IMR-90 (cell line): Measurements from ENCODE around the gene CXCL6. TPM values are rescaled to one million over a fixed set of nuclear protein-coding genes. Genes with fewer than 3 reads are reported as not detected.
A peak's percentile ranks its signal among the peaks of the same experiment; 100 is the strongest.

ENCODE experiments used
- ATAC-seq: fragments of 200-7000 bp; cut with Tn5 transposase; 2 replicates; pipeline ENCODE4 v1.9.1; 2020; ENCODE audit warnings: low read depth, mild to moderate bottlenecking, moderate library complexity
- BruUV-seq: library from RNA; stranded (reverse); fragments of 400-500 nt; replicated peaks from 2 replicates; lab custom pipeline; 2021; lab: Mats Ljungman, UMichigan
- CTCF ChIA-PET: fragments of 300-600 bp; formaldehyde crosslinking; extraction: SDS; loops from one replicate; lab custom pipeline; 2021; ENCODE audit warnings: antibody characterized with exemption; lab: Yijun Ruan, JAX
- POLR2A ChIA-PET: fragments of 300-600 bp; sonication (Branson Sonifier 250); formaldehyde crosslinking; loops from one replicate; lab custom pipeline; 2022; ENCODE audit warnings: antibody characterized with exemption; ENCODE audit not compliant: unreplicated experiment; lab: Charles Lee
- DNase-seq: peaks from one replicate; pipeline ENCODE4 v3.0.0; 2013
- H2AFZ ChIP-seq: replicated peaks from 2 replicates; pipeline ENCODE3; 2013; ENCODE audit warnings: low read length, mild to moderate bottlenecking; ENCODE audit not compliant: poor library complexity
- H2AK5ac ChIP-seq: 2 replicates; pipeline ENCODE4 v1.6.1; 2013; ENCODE audit warnings: low read depth, low read length, inconsistent platforms
- H2AK9ac ChIP-seq: replicated peaks from 2 replicates; pipeline ENCODE3; 2013; ENCODE audit warnings: mild to moderate bottlenecking, low read depth, low read length, moderate library complexity; ENCODE audit not compliant: poor library complexity
- H2BK120ac ChIP-seq: 2 replicates; pipeline ENCODE4 v1.6.1; 2013; ENCODE audit warnings: low read depth, low read length, inconsistent platforms
- H2BK15ac ChIP-seq: 3 replicates; pipeline ENCODE4 v1.6.1; 2013; ENCODE audit warnings: low read depth, low read length, inconsistent platforms
- H2BK20ac ChIP-seq: 2 replicates; pipeline ENCODE4 v1.6.1; 2013; ENCODE audit warnings: low read depth, mild to moderate bottlenecking, inconsistent platforms, low read length, moderate library complexity
- H2BK5ac ChIP-seq: 2 replicates; pipeline ENCODE4 v1.6.1; 2013; ENCODE audit warnings: mild to moderate bottlenecking, low read depth, low read length, inconsistent platforms; ENCODE audit not compliant: poor library complexity, severe bottlenecking
- H3K14ac ChIP-seq: replicated peaks from 2 replicates; pipeline ENCODE4 v1.6.1; 2013; ENCODE audit warnings: low read depth, low read length, inconsistent platforms
- H3K18ac ChIP-seq: 2 replicates; pipeline ENCODE4 v1.6.1; 2013; ENCODE audit warnings: low read depth, low read length, control low read depth
- H3K23ac ChIP-seq: 2 replicates; pipeline ENCODE4 v1.6.1; 2013; ENCODE audit warnings: low read depth, low read length, inconsistent platforms
- H3K27ac ChIP-seq: 2 replicates; pipeline ENCODE4 v1.5.1; 2013; ENCODE audit warnings: mild to moderate bottlenecking, control low read depth, low read length; ENCODE audit not compliant: insufficient read depth
- H3K27me3 ChIP-seq: 2 replicates; pipeline ENCODE4 v1.6.1; 2013; ENCODE audit warnings: low read length; ENCODE audit not compliant: control insufficient read depth, insufficient read depth
- H3K36me3 ChIP-seq: 2 replicates; pipeline ENCODE4 v1.6.1; 2013; ENCODE audit warnings: low read length, mixed read lengths; ENCODE audit not compliant: control insufficient read depth, insufficient read depth
- H3K4ac ChIP-seq: 2 replicates; pipeline ENCODE4 v1.6.1; 2013; ENCODE audit warnings: low read depth, low read length, inconsistent platforms
- H3K4me1 ChIP-seq: 2 replicates; pipeline ENCODE4 v1.6.1; 2013; ENCODE audit warnings: low read length, mixed read lengths; ENCODE audit not compliant: control insufficient read depth, insufficient read depth
- H3K4me2 ChIP-seq: 2 replicates; pipeline ENCODE4 v1.6.1; 2013; ENCODE audit warnings: low read depth, mild to moderate bottlenecking, control low read depth, low read length, moderate library complexity
- H3K4me3 ChIP-seq: 2 replicates; pipeline ENCODE4 v1.5.1; 2013; ENCODE audit warnings: low read depth, mild to moderate bottlenecking, control low read depth, low read length, moderate library complexity; ENCODE audit not compliant: insufficient read depth
- H3K56ac ChIP-seq: 2 replicates; pipeline ENCODE4 v1.6.1; 2013; ENCODE audit warnings: low read length, inconsistent platforms; ENCODE audit not compliant: insufficient read depth; ENCODE audit errors: extremely low read depth
- H3K79me1 ChIP-seq, 2 experiments: 2 replicates each; pipeline ENCODE4 v1.6.1; 2013; ENCODE audit warnings: low read length in 2 of 2, inconsistent platforms in 1 of 2, low read depth in 1 of 2
- H3K9ac ChIP-seq: 2 replicates; pipeline ENCODE4 v1.6.1; 2013; ENCODE audit warnings: low read depth, low read length, control low read depth
- H3K9me1 ChIP-seq: 2 replicates; pipeline ENCODE4 v1.6.1; 2013; ENCODE audit warnings: low read length, inconsistent platforms; ENCODE audit not compliant: insufficient read depth
- H3K9me3 ChIP-seq: 2 replicates; pipeline ENCODE4 v1.6.1; 2013; ENCODE audit warnings: low read length; ENCODE audit not compliant: control insufficient read depth, insufficient read depth
- H4K20me1 ChIP-seq: 2 replicates; pipeline ENCODE4 v1.6.1; 2013; ENCODE audit warnings: low read length, inconsistent platforms; ENCODE audit not compliant: insufficient read depth
- H4K5ac ChIP-seq: 2 replicates; pipeline ENCODE4 v1.6.1; 2013; ENCODE audit warnings: mild to moderate bottlenecking, low read depth, low read length, control low read depth
- H4K8ac ChIP-seq, 2 experiments: 2 replicates each; pipeline ENCODE4 v1.6.1; 2013; ENCODE audit warnings: low read depth in 2 of 2, low read length in 2 of 2, control low read depth in 1 of 2, inconsistent platforms in 1 of 2
- H4K91ac ChIP-seq: 2 replicates; pipeline ENCODE4 v1.6.1; 2013; ENCODE audit warnings: low read depth, low read length, inconsistent platforms; ENCODE audit not compliant: insufficient read depth
- FOS ChIP-seq: fragments of 150-350 bp; IDR thresholded peaks from 2 replicates; pipeline ENCODE4 v1.6.1; 2016; ENCODE audit warnings: low read depth, low read length
- MAFK ChIP-seq: IDR thresholded peaks from 2 replicates; pipeline ENCODE4 v1.6.1; 2012; ENCODE audit warnings: low read depth, low read length, improper control_type of control experiment
- MXI1 ChIP-seq: IDR thresholded peaks from 2 replicates; pipeline ENCODE4 v1.6.1; 2012; ENCODE audit warnings: low read depth, mild to moderate bottlenecking, low read length, moderate library complexity, borderline replicate concordance
- WGBS, 2 experiments: methylation state at CpG; one replicate each; pipeline versions ENCODE4 v1.1.5 to v1.1.7; 2013; ENCODE audit warnings: missing lambda C conversion rate in 2 of 2; ENCODE audit not compliant: insufficient read length in 1 of 2; ENCODE audit errors: extremely low coverage in 2 of 2; 5-methylcytosine and 5-hydroxymethylcytosine counted together
- dilution Hi-C: fragments of 300-500 bp; cut with HindIII; formaldehyde crosslinking; loops from one replicate; pipeline ENCODE4 v1.14.3; 2018; ENCODE audit warnings: low sequenced_read_pairs; ENCODE audit not compliant: unreplicated experiment
- in situ Hi-C: fragments of 300-500 bp; cut with MboI; formaldehyde crosslinking; loops from 3 replicates; pipeline ENCODE4 v1.14.3; 2019; ENCODE audit warnings: low sequenced_read_pairs, inconsistent platforms, mixed read lengths
- intact Hi-C: fragments of 100-400 bp; cut with micrococcal nuclease; formaldehyde crosslinking; loops from 2 replicates; pipeline ENCODE4 v1.10.0; 2022
- polyA plus RNA-seq, 3 experiments: library from polyadenylated mRNA; depleted of rRNA; stranded (reverse); fragments of >200 nt; gene quantifications; 2 replicates each; pipeline ENCODE4 v1.2.3, GENCODE V29; 2012; ENCODE audit warnings: low replicate concordance in 1 of 3
- total RNA-seq: library from RNA; depleted of rRNA; stranded (reverse); fragments of >200 nt; gene quantifications from 2 replicates; pipeline ENCODE4 v1.2.3, GENCODE V29; 2012

CXCL6 gene
- total and polyA plus RNA-seq, 2 of the 4 experiments (the other 2 are of a cell fraction), result not detected

GRCh38 chr4:73816814-73817213 is 19.7 kb upstream of the CXCL6 start:
- Histone ChIP-seq H2AK5ac (no peak overlapping the region), H3K27ac (no peak overlapping the region), H2BK15ac (no peak overlapping the region), H3K79me1 (no peaks in the 10 kb centered on the region), H4K20me1 (no peaks in the 10 kb centered on the region), H3K14ac (no peak overlapping the region), H2BK20ac (no peak overlapping the region), H4K5ac (no peak overlapping the region), H3K27me3 (peaks cover under 1% of the 10 kb centered on the region; the same call in 1 of the 2 replicates), H3K4ac (no peak overlapping the region), H3K4me1 (0 out of 2 replicates have a peak, but pooled peaks cover 1% of the 10 kb centered on the region), H2AFZ (no peak overlapping the region), H3K18ac (no peak overlapping the region), H3K36me3 (no peaks in the 10 kb centered on the region), H2AK9ac (no peak overlapping the region), H3K9ac (no peak overlapping the region), H3K9me3 (no peaks in the 10 kb centered on the region), H3K4me3 (no peak overlapping the region), H2BK120ac (no peak overlapping the region), H2BK5ac (no peak overlapping the region), H3K23ac (no peak overlapping the region), H3K9me1 (no peaks in the 10 kb centered on the region), H4K8ac (no peak overlapping the region), H3K4me2 (no peak overlapping the region), H3K56ac (no peak overlapping the region), H4K91ac (no peak overlapping the region)
- no peak for TF ChIP-seq MXI1
- TF ChIP-seq FOS, result peak; percentile 32; the same call in 1 of the 2 replicates
- TF ChIP-seq MAFK, result peak; percentile 45; the same call in 1 of the 2 replicates
- ChIA-PET CTCF (interaction anchor here (0.7 kb wide), 1 partner anchor 209 kb away, joined by 3 read pairs; no protein-coding TSS in a partner anchor), POLR2A (no interaction called here)
- intact Hi-C loops (loop anchor here (5.0 kb wide), 1 partner anchor 40 kb away; no protein-coding TSS in a partner anchor), dilution Hi-C loops (no loop called here), in situ Hi-C loops (no loop called here)
- ATAC-seq, result peak; percentile 97
- 0% methylated on average over 1 of the region's 3 CpGs; no CpG with 5 or more reads in 1 of the 2 experiments for WGBS, 2 experiments
- DNase-seq, result peak; percentile 89
- BruUV-seq, result no TSS peak
